Transverse colon (tissue), 4 donors: ENCODE measurements around the gene PTPRA. TPM values are rescaled to one million over a fixed set of nuclear protein-coding genes. Genes with fewer than 3 reads are reported as not detected.

ENCODE experiments used
- DNase-seq: peaks from one replicate; pipeline ENCODE4 v3.0.0-alpha.2; 2019
- H3K27ac ChIP-seq, 4 donors: fragments of 200-600 bp; sonication (generic); 2 replicates each; pipeline ENCODE4 v1.5.1; 2016 to 2018; ENCODE audit warnings: inconsistent platforms in 4 of 4
- H3K27me3 ChIP-seq: fragments of 200-600 bp; sonication (generic); 2 replicates; pipeline ENCODE4 v1.5.1; 2017; ENCODE audit warnings: inconsistent platforms
- H3K36me3 ChIP-seq, 4 donors: fragments of 200-600 bp; sonication (generic); 2 replicates each; pipeline ENCODE4 v1.5.1; 2017 to 2019; ENCODE audit warnings: inconsistent platforms in 4 of 4
- H3K4me1 ChIP-seq, 4 donors: fragments of 200-600 bp; sonication (generic); 2 replicates each; pipeline ENCODE4 v1.5.1; 2017 to 2020; ENCODE audit warnings: inconsistent platforms in 4 of 4
- H3K4me3 ChIP-seq, 4 donors: fragments of 200-600 bp; sonication (generic); 1 replicate in 1 of 4; 2 replicates in 3 of 4; pipeline versions ENCODE4 v1.5.1 to v1.6.1; 2017 to 2019; ENCODE audit warnings: inconsistent platforms in 4 of 4
- H3K9me3 ChIP-seq, 2 donors: fragments of 200-600 bp; sonication (generic); 2 replicates each; pipeline ENCODE4 v1.5.1; 2017 to 2019; ENCODE audit warnings: inconsistent platforms in 2 of 2
- EP300 ChIP-seq: sonication (generic); formaldehyde crosslinking; IDR thresholded peaks from one replicate; pipeline ENCODE4 v1.6.1; 2017; ENCODE audit warnings: antibody characterized with exemption, low read depth
- POLR2A ChIP-seq: fragments of 450-650 bp; IDR thresholded peaks from one replicate; pipeline ENCODE4 v1.6.1; 2016; ENCODE audit warnings: antibody characterized with exemption, mild to moderate bottlenecking, moderate library complexity
- POLR2AphosphoS5 ChIP-seq, 3 donors: sonication (generic); formaldehyde crosslinking; IDR thresholded peaks; one replicate each; pipeline ENCODE4 v1.6.1; 2016; ENCODE audit warnings: antibody characterized with exemption in 3 of 3
- WGBS, 2 donors: methylation state at CpG; one replicate each; pipeline ENCODE4 v1.1.5; 2018; ENCODE audit warnings: low coverage in 1 of 2; 5-methylcytosine and 5-hydroxymethylcytosine counted together
- in situ Hi-C, 4 donors: fragments of 200-750 bp; cut with MboI; loops; one replicate each; pipeline versions ENCODE4 v1.15.0 to v1.15.1; 2017; ENCODE audit warnings: low sequenced_read_pairs in 3 of 4, low pct_ligation_motif_present in 1 of 4, low pct_unique_long_range_greater_than_20kb in 1 of 4
- intact Hi-C: fragments of 100-400 bp; cut with DNase I; formaldehyde crosslinking; loops from one replicate; pipeline ENCODE4 v1.15.1; 2023; ENCODE audit warnings: low total_unique reads
- total RNA-seq, 4 donors: library from RNA; depleted of rRNA; stranded (reverse); fragments of >200 nt; gene quantifications; one replicate each; pipeline ENCODE4 v1.1.0, GENCODE V29; 2016
- TF ChIP-seq, protein P1 (sequence below), 5 experiments: fragments of 200-600 bp in 3 of 5; fragments of 450-650 bp in 2 of 5; sonication (generic) in 3 of 5; IDR thresholded peaks; 1 replicate in 2 of 5; 2 replicates in 3 of 5; pipeline ENCODE4 v1.5.1; 2016 to 2017; ENCODE audit warnings: antibody characterized with exemption in 5 of 5, inconsistent platforms in 3 of 5, mild to moderate bottlenecking in 2 of 5, moderate library complexity in 1 of 5

The PTPRA gene
- total RNA-seq, 4 donors from 2014 or later, result 32.2 to 55.8 (median 45.8) TPM

- Histone ChIP-seq H3K36me3 (no peaks in the 10 kb centered on the region), H3K4me1 (no peaks in the 10 kb centered on the region), H3K9me3 (no peaks in the 10 kb centered on the region), H3K27me3 (peaks cover 20% of the 10 kb centered on the region), H3K4me3 (no peak overlapping the region), H3K27ac (no peak overlapping the region)
- in situ Hi-C loops, result no loop called here
- no peak for DNase-seq
- WGBS, 2 donors, result 81 to 83% methylated on average over 1 of the region's 1 CpG
- TF ChIP-seq EP300 (no peak), POLR2A (no peak), POLR2AphosphoS5 (IDR thresholded peaks at IDR 0.05) (no peak)
- TF ChIP-seq, protein P1, sequence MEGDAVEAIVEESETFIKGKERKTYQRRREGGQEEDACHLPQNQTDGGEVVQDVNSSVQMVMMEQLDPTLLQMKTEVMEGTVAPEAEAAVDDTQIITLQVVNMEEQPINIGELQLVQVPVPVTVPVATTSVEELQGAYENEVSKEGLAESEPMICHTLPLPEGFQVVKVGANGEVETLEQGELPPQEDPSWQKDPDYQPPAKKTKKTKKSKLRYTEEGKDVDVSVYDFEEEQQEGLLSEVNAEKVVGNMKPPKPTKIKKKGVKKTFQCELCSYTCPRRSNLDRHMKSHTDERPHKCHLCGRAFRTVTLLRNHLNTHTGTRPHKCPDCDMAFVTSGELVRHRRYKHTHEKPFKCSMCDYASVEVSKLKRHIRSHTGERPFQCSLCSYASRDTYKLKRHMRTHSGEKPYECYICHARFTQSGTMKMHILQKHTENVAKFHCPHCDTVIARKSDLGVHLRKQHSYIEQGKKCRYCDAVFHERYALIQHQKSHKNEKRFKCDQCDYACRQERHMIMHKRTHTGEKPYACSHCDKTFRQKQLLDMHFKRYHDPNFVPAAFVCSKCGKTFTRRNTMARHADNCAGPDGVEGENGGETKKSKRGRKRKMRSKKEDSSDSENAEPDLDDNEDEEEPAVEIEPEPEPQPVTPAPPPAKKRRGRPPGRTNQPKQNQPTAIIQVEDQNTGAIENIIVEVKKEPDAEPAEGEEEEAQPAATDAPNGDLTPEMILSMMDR (IDR thresholded peaks at IDR 0.05), result no peak
- intact Hi-C loops, result no loop called here
Measured at GRCh38 chr20:2833761-2834160, 39.5 kb upstream of the PTPRA start.

DNA sequence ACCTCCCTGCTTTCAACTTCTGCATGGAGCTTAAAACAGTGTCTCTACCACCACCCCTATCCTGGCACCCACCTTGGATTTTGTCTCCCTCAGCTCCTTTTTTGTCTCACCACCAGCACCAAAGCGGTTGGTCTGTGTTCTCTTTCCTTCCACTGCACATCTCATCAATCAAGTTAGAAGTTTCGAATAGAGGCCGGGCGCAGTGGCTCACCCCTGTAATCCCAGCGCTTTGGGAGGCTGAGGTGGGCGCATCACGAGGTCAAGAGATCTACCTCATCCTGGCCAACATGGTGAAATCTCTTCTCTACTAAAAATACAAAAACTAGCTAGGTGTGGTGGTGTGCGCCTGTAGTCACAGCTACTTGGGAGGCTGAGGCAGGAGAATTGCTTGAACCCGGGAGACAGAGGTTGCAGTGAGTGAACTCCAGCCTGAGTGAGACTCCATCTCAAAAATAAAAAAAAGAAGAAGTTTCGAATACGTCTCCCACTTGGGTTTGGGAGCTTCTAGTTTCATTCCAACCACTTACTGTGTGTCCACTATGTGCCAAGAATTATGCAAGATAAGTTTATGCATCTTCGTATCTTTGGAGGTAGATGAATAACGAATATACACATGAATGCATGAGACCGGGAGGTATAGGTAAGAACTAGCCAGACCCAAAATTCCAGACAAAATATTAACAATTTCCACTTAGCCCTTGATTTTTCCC lies 38.7 kb upstream of the PTPRA start:
- in situ Hi-C loops, result no loop called here
- 91 to 93% methylated on average over 9 to 14 of the region's 14 CpGs for WGBS, 2 donors
- TF ChIP-seq EP300, result no peak
- no peak for TF ChIP-seq POLR2AphosphoS5 (IDR thresholded peaks at IDR 0.05)
- no peak for TF ChIP-seq POLR2A
- TF ChIP-seq, protein P1 (IDR thresholded peaks at IDR 0.05), result no peak

DNA sequence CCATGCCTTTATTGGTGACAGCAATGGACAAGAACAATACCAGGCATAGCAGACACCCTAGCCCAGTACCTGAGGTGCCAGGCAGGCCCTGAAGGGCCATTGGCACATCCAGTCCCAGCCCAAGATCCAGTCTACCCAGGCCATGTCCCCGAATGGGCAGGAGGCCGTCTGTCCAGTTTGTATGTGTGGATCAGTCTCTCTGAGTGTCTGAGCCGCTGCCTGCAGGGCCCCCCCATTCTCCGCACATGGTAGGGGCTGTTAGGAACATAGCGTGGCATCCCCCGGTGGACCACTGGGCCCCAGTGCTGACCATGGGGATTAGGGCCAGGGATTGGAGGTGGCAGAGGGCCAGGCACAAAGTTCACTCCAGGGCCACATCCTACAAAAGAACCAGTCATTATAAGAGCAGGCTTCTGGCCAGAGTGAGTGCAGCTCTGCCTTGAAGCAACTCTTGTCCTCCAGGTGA lies 37.9 kb upstream of the PTPRA start:
- intact Hi-C loops, result no loop called here
- no peak for DNase-seq
- in situ Hi-C loops, result no loop called here
- no peak for TF ChIP-seq POLR2AphosphoS5 (IDR thresholded peaks at IDR 0.05)
- no peak for TF ChIP-seq EP300
- no peak for TF ChIP-seq POLR2A
- TF ChIP-seq, protein P1 (IDR thresholded peaks at IDR 0.05), result no peak
- no peaks in the 10 kb centered on the region for H3K36me3 ChIP-seq
- H3K27me3 ChIP-seq, result peaks cover 4% of the 10 kb centered on the region
- no peak overlapping the region for H3K4me3 ChIP-seq
- H3K27ac ChIP-seq, result no peak overlapping the region
- peaks cover 0 to 9% (median 7%) of the 10 kb centered on the region in 4 donors for H3K4me1 ChIP-seq
- H3K9me3 ChIP-seq, result no peaks in the 10 kb centered on the region
- 90% methylated on average over 5 of the region's 6 CpGs; no CpG with 5 or more reads in 1 of the 2 donors for WGBS, 2 donors

More for the DNA sequence above, 38.7 kb upstream of the PTPRA start:
- Histone ChIP-seq H3K4me3 (no peak overlapping the region), H3K27me3 (peaks cover 12% of the 10 kb centered on the region), H3K27ac (no peak overlapping the region), H3K4me1 (peaks cover 0 to 2% (median 1%) of the 10 kb centered on the region in 4 donors), H3K9me3 (no peaks in the 10 kb centered on the region), H3K36me3 (no peaks in the 10 kb centered on the region)
- intact Hi-C loops, result no loop called here
- DNase-seq, result no peak

DNA sequence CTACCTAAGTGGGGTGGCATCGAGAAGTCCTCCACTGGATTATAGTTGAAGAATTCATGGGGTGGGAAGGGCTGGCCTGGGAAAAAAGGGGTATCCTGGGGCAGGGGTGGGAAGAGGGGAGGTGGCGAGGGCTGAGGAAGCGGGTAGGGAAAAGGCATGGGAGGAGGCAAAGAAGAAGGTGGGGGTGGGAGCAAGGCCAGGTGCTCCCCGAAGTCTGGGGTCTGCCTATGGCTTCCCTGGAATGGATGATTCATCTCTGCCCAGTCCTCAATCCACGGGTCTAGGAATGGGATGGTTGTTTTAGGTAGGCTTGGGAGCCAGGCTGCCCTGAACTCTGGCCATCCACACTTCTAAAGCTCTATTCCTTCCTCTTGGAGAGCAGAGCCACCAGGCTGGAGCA lies 37.2 kb upstream of the PTPRA start:
- H3K9me3 ChIP-seq, result no peaks in the 10 kb centered on the region
- no peak for TF ChIP-seq POLR2A
- TF ChIP-seq, protein P1 (IDR thresholded peaks at IDR 0.05), result no peak
- no peak for TF ChIP-seq EP300
- DNase-seq, result no peak
- no peaks in the 10 kb centered on the region for H3K27me3 ChIP-seq
- no peak overlapping the region for H3K27ac ChIP-seq
- intact Hi-C loops (no loop called here), in situ Hi-C loops (no loop called here)
- peaks cover 0 to 12% (median 8%) of the 10 kb centered on the region in 4 donors for H3K4me1 ChIP-seq
- no peak overlapping the region for H3K4me3 ChIP-seq
- 80 to 94% methylated on average over 2 to 5 of the region's 5 CpGs for WGBS, 2 donors
- no peaks in the 10 kb centered on the region for H3K36me3 ChIP-seq
